GM18519 (cell line): Measurements from ENCODE around the gene MRPL55.

Experiments used
- ATAC-seq: cut with Tn5 transposase; IDR thresholded peaks from one replicate; pipeline ENCODE4 v1.9.1; 2021; ENCODE audit warnings: mild to moderate bottlenecking, moderate library complexity; ENCODE audit not compliant: unreplicated experiment, low FRiP score

Gene MRPL55

GRCh38 chr1:228060458-228061190, 48.5 kb downstream of the MRPL55 start:
- no peak for ATAC-seq

GRCh38 chr1:228059634-228060457, 49.3 kb downstream of the MRPL55 start:
- ATAC-seq = no peak

GRCh38 chr1:228058949-228059633, 50.0 kb downstream of the MRPL55 start:
- no peak for ATAC-seq

- ATAC-seq = no peak
Measured at GRCh38 chr1:228058172-228058948, 50.7 kb downstream of the MRPL55 start.
